ENCODE measurements around the gene RNF220.
A peak's percentile ranks its signal among the peaks of the same experiment; 100 is the strongest.

RNF220 gene

GRCh38 chr1:44645476-44646244 lies 240.6 kb downstream of the RNF220 start:
- in situ Hi-C loops (cut with HindIII; ENCODE audit: low pct_unique_long_range_greater_than_20kb, low sequenced_read_pairs) = no loop called here
- no peak for TF ChIP-seq JUND (IDR thresholded peaks at IDR 0.05; ENCODE audit: low read depth)
- no peak for DNase-seq (ENCODE audit: low read depth in 1 of 2, low spot score in 1 of 2)

- DNase-seq (ENCODE audit: low read depth in 1 of 2, low spot score in 1 of 2) = no peak
- no peak for TF ChIP-seq JUND (IDR thresholded peaks at IDR 0.05; ENCODE audit: low read depth)
- in situ Hi-C loops (cut with HindIII; ENCODE audit: low pct_unique_long_range_greater_than_20kb, low sequenced_read_pairs) = no loop called here
Observed at GRCh38 chr1:44646261-44647110, 241.4 kb downstream of the RNF220 start.

DNA sequence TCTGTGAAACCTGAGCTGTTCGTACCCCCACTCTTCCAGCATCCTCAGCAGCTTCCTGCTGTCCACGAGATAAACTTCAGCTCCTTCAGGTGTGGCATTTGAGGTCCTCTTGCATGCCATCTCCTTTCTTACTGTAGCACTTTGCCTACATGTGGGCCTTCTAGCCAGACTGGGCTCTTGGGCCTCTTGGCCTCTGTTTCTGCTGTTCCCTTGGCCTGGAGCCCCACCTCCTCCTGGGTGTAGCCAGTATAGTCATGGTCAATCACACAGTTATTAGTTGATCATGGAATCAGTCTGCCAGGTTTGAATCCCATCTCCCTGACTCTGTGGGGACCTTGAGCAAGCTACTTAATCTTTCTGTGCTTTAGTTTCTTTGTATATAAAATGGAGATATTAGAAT lies 242.8 kb downstream of the RNF220 start:
- no peak for TF ChIP-seq JUND (IDR thresholded peaks at IDR 0.05; ENCODE audit: low read depth)
- in situ Hi-C loops (cut with HindIII; ENCODE audit: low pct_unique_long_range_greater_than_20kb, low sequenced_read_pairs) = no loop called here
- DNase-seq (ENCODE audit: low read depth in 1 of 2, low spot score in 1 of 2) = no peak

GRCh38 chr1:44648529-44649250 lies 243.6 kb downstream of the RNF220 start:
- in situ Hi-C loops (cut with HindIII; ENCODE audit: low pct_unique_long_range_greater_than_20kb, low sequenced_read_pairs) = no loop called here
- no peak for DNase-seq (ENCODE audit: low read depth in 1 of 2, low spot score in 1 of 2)
- no peak for TF ChIP-seq JUND (IDR thresholded peaks at IDR 0.05; ENCODE audit: low read depth)

DNA sequence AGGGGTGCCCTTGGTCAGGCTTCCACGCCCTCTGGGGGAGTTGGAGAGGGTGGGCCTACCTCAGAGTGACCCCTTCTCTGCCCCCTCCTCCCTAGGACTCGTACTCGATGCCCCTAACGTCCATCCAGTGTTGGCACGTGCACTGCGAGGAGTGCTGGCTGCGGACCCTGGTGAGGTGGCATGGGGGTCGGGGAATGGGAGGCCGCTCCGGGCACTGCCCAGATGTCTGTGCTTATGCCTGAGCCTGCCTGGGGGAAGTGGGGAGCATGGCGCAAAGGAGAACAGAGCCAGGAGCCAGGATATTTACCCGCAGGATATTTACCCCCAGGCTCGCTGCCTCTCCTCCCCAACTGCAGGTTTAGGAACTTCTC lies 244.7 kb downstream of the RNF220 start:
- no peak for DNase-seq (ENCODE audit: low read depth in 1 of 2, low spot score in 1 of 2)
- in situ Hi-C loops (cut with HindIII; ENCODE audit: low pct_unique_long_range_greater_than_20kb, low sequenced_read_pairs) = no loop called here
- TF ChIP-seq JUND (IDR thresholded peaks at IDR 0.05; ENCODE audit: low read depth) = no peak

GRCh38 chr1:44650159-44650831 lies 245.2 kb downstream of the RNF220 start:
- in situ Hi-C loops (cut with HindIII; ENCODE audit: low pct_unique_long_range_greater_than_20kb, low sequenced_read_pairs) = no loop called here
- TF ChIP-seq JUND (IDR thresholded peaks at IDR 0.05; ENCODE audit: low read depth) = no peak
- DNase-seq (ENCODE audit: low read depth in 1 of 2, low spot score in 1 of 2) = no peak

DNA sequence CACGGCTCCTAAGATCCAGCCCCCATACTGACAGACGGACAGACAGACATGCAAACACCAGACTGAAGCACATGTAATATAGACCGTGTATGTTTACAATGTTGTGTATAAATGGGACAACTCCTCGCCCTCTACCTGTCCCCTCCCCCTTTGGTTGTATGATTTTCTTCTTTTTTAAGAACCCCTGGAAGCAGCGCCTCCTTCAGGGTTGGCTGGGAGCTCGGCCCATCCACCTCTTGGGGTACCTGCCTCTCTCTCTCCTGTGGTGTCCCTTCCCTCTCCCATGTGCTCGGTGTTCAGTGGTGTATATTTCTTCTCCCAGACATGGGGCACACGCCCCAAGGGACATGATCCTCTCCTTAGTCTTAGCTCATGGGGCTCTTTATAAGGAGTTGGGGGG lies 246.0 kb downstream of the RNF220 start:
- DNase-seq (ENCODE audit: low read depth in 1 of 2, low spot score in 1 of 2) = no peak
- in situ Hi-C loops (cut with HindIII; ENCODE audit: low pct_unique_long_range_greater_than_20kb, low sequenced_read_pairs) = no loop called here
- TF ChIP-seq JUND (IDR thresholded peaks at IDR 0.05; ENCODE audit: low read depth) = no peak

GRCh38 chr1:44652445-44653106 lies 247.5 kb downstream of the RNF220 start:
- in situ Hi-C loops (cut with HindIII; ENCODE audit: low pct_unique_long_range_greater_than_20kb, low sequenced_read_pairs) = no loop called here
- no peak for TF ChIP-seq JUND (IDR thresholded peaks at IDR 0.05; ENCODE audit: low read depth)
- peak; percentile 64 to 65 for DNase-seq (ENCODE audit: low read depth in 1 of 2, low spot score in 1 of 2)

GRCh38 chr1:44653107-44653964 lies 248.3 kb downstream of the RNF220 start:
- no peak for DNase-seq (ENCODE audit: low read depth in 1 of 2, low spot score in 1 of 2)
- TF ChIP-seq JUND (IDR thresholded peaks at IDR 0.05; ENCODE audit: low read depth) = no peak
- in situ Hi-C loops (cut with HindIII; ENCODE audit: low pct_unique_long_range_greater_than_20kb, low sequenced_read_pairs) = no loop called here

GRCh38 chr1:44654621-44655187 lies 249.6 kb downstream of the RNF220 start:
- TF ChIP-seq JUND (IDR thresholded peaks at IDR 0.05; ENCODE audit: low read depth) = no peak
- no peak for DNase-seq (ENCODE audit: low read depth in 1 of 2, low spot score in 1 of 2)
- in situ Hi-C loops (cut with HindIII; ENCODE audit: low pct_unique_long_range_greater_than_20kb, low sequenced_read_pairs) = no loop called here

- in situ Hi-C loops (cut with HindIII; ENCODE audit: low pct_unique_long_range_greater_than_20kb, low sequenced_read_pairs) = no loop called here
- DNase-seq (ENCODE audit: low read depth in 1 of 2, low spot score in 1 of 2) = peak in 1 of 2 experiments; percentile 27
- TF ChIP-seq JUND (IDR thresholded peaks at IDR 0.05; ENCODE audit: low read depth) = no peak
Observed at GRCh38 chr1:44655609-44656008, 250.6 kb downstream of the RNF220 start.

Measured in T47D (cell line).